ENCODE results near the gene PCDHA1.

- TF ChIP-seq CTCF (IDR thresholded peaks at IDR 0.05) = no peak
- TF ChIP-seq POLR2A (IDR thresholded peaks at IDR 0.05) = no peak
Measured at GRCh38 chr5:140927228-140927573, 141.3 kb downstream of the PCDHA1 start.

Measured in adrenal gland (tissue), 5 donors.